HG02840 (cell line): Measurements from ENCODE around the gene CRMP1.

Experiments
- ATAC-seq: cut with Tn5 transposase; IDR thresholded peaks from one replicate; pipeline ENCODE4 v1.9.1; 2021; ENCODE audit warnings: mild to moderate bottlenecking, moderate library complexity, moderate number of reproducible peaks; ENCODE audit not compliant: unreplicated experiment, low FRiP score

CRMP1 gene

DNA sequence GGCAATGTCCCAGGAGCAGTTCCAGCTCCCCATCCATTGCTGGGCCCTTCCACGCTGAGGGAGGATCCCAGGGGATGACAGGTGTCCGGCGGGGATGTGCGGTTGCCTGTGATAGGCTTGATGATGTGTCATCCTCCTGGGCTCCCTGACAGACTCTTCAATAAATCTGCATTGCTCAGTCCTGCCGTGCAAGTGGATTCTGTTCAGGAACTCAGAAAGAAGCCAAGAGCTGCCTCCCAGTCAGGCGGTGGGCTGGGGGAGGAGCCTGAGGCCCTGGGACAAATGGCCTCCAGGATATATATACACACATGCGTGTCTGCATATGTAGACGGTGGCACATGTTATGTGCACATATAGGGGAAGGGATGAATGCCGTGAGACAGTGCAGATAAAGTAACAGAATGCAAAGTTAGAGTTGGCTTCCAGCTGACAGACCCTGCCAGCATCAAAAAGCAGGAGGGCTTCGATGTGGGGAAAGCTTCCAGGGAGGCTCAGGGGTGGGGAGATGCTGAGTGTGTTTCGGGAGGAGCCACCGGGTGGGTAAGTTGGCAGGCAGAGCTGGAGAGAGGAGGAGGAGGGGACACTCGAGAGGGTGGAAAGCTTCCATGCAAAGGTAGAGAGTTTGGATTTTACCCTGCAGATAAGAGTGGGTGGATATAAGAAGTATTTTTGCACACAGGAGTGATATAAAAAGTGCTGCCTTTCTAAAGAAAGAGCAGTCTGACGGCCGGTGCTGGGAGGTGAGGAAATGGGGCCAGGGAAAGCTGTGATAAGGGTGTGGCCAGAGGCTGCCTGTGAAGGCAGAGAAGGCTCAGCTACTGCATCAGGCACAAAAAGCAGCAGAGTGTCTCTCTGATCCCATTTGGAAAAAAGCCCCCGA lies 28.5 kb upstream of the CRMP1 start:
- ATAC-seq = no peak

DNA sequence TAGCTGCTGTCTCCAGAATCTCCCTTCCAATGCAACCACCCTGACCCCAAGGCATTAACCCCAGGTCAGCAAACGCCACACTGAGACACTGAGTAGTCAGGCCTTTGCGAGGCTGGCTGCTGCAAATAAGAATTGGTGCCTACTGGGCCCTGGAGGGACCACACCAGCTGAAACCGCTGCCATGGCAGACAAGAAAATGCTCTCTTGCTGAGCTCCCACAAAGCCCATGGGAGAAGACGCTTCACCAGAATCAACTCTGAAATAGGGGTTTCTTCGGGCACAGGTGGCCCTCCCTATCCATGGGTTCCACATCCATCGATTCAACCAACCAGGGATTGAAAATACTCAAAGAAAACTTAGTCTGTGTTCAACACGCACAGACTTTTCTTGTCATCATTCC lies 26.7 kb upstream of the CRMP1 start:
- no peak for ATAC-seq

DNA sequence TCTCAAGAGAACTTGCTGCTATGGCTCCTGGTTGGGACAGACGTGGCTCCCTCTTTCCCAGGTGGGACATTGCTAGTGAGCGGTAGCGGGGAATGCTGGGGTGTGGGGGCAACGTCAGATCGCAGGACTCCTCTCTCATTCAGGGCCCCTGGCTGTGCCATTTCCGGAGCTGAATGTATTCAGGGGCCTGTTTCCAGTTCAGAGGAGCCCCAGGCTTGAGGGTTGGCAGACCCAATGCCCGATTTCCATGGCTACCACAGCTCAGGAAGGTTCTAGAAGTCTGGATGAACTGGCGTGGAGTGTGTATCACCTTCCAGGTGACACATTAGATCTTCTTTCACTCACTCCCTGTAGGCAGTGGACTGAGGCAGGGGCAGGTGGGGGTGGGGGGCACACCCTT lies 26.2 kb upstream of the CRMP1 start:
- ATAC-seq = no peak

DNA sequence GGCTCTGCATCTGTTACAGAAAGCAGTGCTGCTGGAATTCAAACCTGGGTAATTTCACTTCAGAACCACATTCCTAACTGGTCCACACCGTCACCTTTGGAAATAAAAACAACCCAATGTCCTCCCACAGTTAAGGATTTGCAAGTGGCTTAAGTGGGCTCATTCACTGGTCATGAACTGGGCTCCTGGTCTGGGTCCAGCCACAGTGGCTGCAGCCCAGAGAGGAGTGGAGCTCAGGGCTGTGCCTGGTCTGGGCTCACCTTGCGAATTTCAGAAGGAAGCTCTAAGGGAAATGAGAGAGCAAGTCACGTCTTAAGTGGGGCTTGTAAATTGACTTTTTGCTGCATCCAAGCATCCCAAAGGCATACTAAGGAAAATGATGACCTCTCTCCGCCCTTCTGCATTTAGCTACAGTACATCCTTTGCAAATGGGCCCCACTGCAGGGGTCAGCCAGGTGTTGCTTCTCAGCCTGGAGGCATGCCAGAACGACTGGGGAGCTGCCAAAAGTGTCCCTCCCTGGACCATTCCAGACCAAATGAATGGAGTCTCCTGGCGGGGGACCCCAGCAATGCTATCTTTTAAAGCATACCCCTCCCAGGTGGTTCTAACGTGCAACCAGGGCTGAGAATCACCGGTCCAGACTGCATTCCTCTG lies 25.6 kb upstream of the CRMP1 start:
- ATAC-seq = no peak

DNA sequence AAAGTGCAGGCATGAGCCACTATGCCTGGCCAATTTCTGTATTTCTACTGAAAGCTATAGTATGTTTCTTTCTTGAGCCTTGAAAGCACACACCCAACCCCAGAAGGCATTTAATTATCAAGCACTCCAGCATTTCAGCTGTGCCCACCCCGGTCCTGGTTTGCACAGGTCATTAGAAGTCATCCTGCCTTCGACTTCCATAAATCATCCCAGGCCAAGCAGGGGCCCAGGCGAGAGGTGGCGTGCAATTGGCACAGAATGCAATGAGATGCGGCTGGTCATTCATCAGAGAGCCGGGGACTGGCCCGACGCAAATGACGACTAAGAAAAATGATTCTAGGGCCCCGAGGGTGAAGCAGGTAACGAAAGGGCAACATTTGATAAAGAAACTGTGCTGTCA lies 24.8 kb upstream of the CRMP1 start:
- no peak for ATAC-seq

DNA sequence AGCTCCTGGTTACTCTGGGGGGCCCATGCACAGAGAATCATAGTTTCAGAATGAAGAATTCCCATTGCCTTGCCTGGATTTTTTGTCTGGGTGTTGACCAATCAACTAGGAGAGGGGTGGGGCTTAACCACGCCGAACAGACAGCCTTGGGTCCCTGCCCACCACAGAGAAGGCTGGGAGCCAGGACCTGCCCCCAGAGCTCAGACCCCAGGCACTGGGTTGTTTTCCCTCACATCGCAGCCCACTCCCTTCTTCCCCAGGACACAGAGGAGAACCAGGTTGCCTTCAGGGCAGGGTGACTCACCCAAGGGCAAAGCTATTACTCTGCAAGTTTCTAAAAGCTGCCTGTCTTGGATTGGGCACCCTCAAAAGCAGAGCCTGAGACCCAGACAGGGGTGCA lies 23.3 kb upstream of the CRMP1 start:
- ATAC-seq = no peak

DNA sequence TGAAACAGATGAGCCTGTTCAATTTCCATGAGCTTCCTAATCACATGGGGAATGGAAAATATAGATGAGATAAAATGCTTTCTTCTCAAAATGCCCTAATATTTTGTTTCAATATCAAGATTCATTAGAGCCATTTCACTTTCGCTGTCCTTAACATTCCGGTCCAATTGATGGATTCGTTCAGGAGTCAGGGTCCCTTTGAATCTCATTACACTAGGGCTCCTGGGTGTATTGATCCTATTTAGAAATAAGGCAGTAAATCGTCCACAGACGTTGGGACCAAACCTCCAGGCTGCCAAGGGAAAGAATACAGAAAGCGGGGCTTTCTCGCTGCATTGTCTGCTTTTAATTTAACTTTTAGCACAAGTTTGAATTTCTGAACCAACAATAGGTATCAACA lies 20.6 kb upstream of the CRMP1 start:
- ATAC-seq = no peak

DNA sequence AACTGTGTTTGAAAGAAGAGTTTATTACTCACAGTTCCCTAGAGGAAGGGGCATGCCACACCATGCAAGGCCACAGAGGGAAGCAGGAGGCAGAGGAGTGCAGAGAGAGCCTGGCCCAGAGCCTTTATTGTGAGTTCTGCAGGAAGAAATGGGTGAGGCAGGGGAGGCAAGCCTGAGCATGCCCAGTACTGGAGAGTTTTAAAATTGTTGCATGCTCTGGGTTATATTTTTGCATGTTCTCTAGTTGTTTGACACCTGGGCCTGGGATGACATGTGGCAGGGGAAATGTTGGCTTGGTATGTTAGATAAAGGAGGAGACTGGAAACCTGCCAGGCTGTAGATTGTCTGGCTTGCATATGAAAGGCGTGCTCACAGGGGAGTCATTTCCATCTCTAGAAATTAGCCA lies 19.7 kb upstream of the CRMP1 start:
- ATAC-seq = no peak

DNA sequence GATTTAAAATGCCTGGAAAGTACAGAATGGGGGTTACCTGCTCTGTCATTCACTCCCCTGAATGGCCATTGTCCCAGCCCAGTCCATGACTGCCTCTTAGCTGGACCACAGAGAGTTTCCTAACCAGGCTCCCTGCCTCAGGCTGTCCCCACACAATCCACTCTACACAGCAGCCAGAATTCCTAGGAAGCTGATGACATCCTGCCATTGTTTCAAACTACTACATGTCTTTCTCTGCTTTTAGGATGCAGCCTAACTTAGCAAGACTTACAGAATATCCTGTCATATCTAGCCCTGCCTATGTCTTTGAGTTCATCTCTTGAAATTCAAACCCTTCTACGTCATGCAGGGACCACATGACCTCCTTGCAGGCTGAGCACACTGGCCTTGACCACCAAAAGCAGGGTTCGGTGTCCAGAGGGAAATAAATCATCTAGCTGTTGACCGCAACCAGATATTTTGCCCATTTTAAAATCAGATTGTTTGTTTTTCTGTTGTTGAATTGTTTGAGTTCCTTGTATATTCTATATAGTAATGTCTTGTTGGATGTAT lies 16.1 kb upstream of the CRMP1 start:
- no peak for ATAC-seq

DNA sequence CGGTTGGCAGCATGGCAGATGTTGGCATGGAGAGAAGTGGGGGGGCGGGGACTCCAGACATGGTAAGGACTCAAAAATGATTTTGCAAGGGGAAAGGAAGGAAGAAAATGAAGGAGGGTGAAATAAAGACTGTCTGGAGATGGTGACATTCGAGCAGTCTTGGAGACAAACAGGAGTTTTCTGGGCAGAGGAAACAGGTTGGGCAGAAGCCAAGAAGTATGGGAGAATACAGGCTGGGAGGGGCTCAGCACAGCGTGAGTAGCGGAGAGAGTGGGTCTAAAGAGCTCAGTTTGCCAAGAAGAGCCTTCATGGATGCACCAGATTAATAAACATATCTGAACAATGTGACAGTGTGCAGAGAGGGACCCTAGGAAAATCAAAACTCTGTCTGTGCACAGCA lies 13.3 kb upstream of the CRMP1 start:
- no peak for ATAC-seq

DNA sequence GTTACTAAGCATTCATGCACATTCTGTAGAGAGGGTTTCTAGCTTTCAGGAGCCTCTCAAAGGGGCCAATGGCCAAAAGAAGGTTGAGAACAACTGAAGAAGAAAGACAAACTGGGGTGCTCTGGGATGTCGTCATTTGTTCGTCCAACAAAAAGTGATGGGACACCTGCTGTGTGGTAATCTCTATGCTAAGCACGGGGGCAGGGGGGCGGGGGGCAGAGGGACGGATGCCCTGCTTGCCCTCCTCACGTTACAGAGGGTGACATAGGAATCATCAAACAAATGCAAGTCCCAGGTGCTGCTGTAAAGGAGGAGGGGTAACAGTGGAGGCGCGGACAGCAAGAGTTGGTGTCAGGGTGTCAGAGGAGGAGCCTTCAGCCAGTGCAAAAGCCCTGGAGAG lies 12.8 kb upstream of the CRMP1 start:
- no peak for ATAC-seq

DNA sequence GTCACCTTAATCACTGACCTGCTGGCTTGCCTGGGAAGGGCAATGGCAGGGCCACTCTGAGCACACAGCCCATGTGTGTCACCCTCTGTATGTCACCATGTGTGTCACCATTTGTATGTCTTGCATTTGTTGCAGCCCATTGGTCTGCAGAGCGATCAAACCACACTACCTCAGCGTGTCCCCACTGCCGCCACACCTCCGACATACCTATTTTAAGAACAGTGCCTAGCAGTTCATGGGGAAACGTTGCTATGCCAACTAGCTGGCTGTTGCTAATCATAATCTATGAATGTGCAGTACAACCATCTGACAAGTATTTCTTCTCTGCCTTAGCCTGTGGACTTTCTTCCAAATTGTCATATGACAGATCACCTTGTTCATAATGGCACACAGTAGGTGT lies 8.0 kb upstream of the CRMP1 start:
- ATAC-seq = no peak

DNA sequence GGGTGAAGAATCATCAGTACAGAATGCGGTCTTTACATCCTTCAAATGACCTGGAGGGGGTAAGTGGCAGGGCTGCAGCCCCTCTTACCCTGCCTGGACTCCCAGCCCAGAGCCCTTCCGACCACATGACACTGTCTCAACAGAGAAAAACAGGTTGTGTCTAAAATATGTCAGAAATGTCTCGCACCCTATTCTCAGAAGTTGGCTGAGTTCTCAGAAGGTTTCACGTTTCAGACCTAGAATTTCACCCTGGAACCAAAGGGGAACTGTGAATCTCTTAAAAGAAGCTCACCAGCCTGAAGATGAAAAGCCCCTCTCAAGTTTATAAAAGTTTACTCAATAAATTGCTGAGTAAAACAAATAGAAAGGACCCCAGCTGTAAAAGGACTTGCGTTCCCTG lies 7.0 kb upstream of the CRMP1 start:
- ATAC-seq = no peak

DNA sequence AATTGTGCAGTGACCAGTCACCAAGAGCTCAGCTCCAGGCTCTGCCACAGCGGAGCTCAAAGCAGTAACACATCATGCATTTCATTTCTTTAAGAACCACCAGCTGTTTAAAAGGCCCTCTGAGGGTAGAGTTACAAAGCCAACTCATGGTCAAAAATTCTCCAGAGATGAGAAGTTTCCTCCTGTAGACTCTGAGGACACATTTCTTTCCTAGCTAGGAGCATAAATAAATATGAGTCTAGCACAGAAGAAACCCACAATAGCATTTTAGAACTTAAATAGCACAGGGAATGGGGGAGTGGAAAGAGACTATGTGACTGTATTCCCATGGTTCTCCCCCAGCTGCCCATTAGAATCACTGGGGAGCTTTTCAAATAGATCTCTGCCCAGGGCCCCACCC lies 6.5 kb upstream of the CRMP1 start:
- no peak for ATAC-seq

DNA sequence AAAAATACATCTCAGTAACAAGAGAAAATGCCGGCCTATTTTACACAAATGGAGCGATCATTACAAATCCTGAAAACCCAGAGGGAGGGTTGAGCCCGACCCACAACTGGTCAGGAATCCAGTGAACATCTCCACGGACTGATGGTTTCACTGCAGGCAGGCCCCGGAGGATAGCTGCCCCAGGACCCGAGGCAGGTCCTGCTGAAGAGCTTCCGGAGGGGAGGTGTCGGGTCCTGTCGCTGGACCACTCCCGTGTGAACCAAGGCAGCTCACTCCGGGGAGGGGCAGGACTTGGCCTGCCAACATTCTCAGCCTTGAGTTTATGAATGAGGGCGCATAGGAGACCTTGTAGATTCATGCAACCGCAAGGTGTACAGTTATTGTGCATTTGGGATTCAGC lies 4.8 kb upstream of the CRMP1 start:
- ATAC-seq = no peak

DNA sequence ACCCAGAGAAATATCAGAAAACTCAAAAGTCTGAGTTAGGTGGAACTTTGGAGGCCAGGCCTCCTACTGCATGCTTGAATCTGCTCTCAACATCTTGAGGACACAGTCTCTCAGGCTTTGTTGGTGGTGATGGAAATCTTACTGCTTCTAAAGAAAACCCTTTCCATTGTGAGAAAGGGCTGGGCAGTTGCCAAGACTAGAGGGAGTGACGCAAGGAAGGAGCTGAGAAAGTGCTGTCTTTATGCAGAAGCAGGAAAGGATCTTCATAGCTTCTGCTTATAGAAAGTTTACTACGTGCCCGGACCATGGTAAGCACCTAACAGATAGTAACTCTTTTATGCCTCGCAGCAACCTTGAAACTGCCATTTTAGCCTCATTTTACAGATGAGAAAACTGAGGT lies 2.4 kb upstream of the CRMP1 start:
- ATAC-seq = no peak

DNA sequence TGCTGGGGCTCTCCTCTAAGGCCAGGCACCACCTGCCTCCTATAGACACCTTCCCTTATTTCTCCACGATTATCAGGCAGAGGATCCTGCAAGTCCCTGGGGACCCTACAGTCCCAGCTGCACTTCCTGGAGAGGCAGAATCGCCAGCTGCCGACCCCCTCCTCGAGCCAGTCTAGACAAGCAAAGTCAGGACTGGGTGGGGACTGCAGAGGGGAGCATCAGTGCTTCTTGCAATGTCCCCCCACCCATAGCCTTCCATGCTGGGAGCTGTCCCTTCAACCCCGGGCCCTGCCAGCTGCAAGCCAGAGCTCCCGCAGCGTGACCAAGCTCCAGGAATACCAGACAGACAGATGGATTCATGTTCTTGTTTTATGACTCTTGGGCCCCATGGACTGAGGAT lies 1.4 kb upstream of the CRMP1 start:
- no peak for ATAC-seq

DNA sequence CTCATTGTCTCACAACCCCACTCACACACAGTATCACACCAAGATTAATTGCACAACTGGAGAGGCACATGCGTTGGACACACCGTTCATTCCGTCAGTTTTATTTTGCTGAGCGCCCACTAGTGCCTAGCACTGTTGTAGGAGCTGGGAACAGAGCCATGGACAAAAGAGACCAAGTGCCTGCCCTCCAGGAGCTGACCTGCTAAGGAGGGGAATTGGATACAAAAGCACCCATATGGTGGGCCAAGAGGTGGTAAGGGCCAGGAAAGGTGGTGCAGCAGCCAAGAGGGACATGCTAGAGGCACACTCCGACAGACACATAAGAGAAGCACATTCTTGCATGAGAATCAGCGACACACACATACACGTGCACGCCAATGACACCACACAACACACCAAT lies 705 bp upstream of the CRMP1 start:
- no peak for ATAC-seq

DNA sequence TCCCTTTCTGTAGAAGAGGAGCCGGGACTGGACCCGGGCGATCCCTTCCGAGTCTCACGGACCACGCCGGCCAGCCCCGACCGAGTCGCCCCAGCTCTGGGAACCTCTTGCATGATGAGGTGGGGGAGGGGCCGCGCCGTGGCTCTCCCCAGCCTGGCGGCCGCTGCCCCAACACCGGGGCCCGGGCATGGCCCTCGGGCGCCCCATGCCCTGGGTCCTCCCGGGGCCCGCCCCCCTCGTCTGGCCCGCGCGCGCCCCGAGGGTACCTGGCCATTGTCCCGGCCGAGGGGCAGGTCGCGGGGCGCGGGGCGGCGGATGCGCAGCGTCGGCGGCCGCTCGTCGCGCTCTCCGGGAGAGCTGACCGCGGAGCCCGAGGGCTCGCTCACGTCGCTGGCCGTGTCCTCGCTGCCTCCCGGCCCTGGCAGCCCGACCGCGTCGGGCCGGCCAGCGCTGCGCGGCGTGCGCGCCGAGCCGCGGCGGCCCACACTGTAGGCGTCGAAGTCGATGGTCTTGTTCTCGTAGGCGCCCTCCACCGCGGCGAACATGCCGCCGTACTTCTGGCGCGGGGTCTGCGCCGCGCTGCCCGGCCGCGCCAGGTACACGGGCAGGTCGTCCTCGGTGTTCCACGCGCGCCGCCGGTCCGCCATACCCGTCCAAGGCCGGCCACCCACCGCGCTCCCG lies 423 bp downstream of the CRMP1 start:
- no peak for ATAC-seq

DNA sequence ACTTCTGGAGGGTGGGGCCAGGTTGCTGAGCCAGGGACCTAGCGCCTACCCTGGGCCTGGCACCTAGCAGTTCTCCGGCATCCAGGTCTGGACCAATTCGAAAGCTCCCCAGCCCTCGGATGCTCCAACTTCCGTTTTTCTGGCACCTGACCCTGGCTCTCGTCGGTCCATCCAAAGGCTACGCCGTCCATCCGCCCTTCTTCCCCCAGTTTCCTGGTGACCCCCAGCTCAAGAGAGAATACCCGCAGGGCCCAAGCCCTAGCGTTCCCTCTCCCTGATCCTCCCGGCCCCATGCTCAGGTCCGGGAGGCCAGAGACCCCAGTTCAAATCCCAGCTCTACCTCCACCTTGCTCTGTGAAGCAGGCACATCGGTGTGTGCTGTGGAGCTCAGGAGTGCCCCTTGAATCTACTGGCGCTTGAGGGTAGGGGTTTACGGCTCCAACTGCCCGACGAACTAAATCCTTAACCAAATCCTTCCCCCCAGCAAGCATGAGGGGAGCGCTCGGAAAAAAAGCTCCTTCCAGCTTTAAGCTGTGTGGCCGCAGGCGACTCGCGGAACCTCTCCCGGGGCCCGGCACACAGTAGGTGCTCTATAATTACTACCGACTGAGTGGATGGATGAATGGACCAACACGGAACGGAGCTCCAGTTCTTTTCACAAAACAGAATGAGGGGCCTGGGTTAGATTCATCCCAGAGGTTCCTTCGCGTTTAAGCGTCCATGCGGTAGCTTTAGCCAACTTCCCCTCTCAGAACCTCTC lies 1.1 kb downstream of the CRMP1 start:
- no peak for ATAC-seq
